ENCODE data around the gene ZBTB5.

Gene ZBTB5

GRCh38 chr9:37422289-37423104 lies 42.8 kb downstream of the ZBTB5 start, which contains the start of gene GRHPR:
TSS of gene GRHPR (plus strand) at chr9:37422696. CDS start at chr9:37422751, 55 bp downstream.
- peak; percentile 71 for DNase-seq

GRCh38 chr9:37421914-37422288 lies 43.3 kb downstream of the ZBTB5 start:
- no peak for DNase-seq

GRCh38 chr9:37420271-37421215 lies 44.7 kb downstream of the ZBTB5 start:
- no peak for DNase-seq

GRCh38 chr9:37419204-37419603 lies 46.0 kb downstream of the ZBTB5 start:
- no peak for DNase-seq

- DNase-seq, result no peak
Measured at GRCh38 chr9:37417857-37418618, 47.2 kb downstream of the ZBTB5 start.

- DNase-seq, result no peak
Measured at GRCh38 chr9:37417252-37417803, 47.9 kb downstream of the ZBTB5 start.

GRCh38 chr9:37415011-37415719 lies 50.1 kb downstream of the ZBTB5 start:
- peak; percentile 73 for DNase-seq

- DNase-seq, result no peak
Measured at GRCh38 chr9:37414503-37414943, 50.7 kb downstream of the ZBTB5 start.

- DNase-seq, result no peak
Measured at GRCh38 chr9:37413311-37413710, 51.9 kb downstream of the ZBTB5 start.

- peak; percentile 19 for DNase-seq
Measured at GRCh38 chr9:37412431-37413151, 52.7 kb downstream of the ZBTB5 start.

GRCh38 chr9:37410969-37411785 lies 54.1 kb downstream of the ZBTB5 start:
- DNase-seq, result peak; percentile 15

- no peak for DNase-seq
Measured at GRCh38 chr9:37410354-37410861, 54.8 kb downstream of the ZBTB5 start.

GRCh38 chr9:37408933-37409710 lies 56.1 kb downstream of the ZBTB5 start:
- no peak for DNase-seq

- no peak for DNase-seq
Measured at GRCh38 chr9:37407468-37407867, 57.8 kb downstream of the ZBTB5 start.

- DNase-seq, result no peak
Measured at GRCh38 chr9:37406603-37407401, 58.4 kb downstream of the ZBTB5 start.

GRCh38 chr9:37405764-37406380 lies 59.4 kb downstream of the ZBTB5 start:
- DNase-seq, result no peak

- DNase-seq, result no peak
Measured at GRCh38 chr9:37405350-37405749, 59.9 kb downstream of the ZBTB5 start.

- no peak for DNase-seq
Measured at GRCh38 chr9:37404590-37404989, 60.7 kb downstream of the ZBTB5 start.

Data from fibroblast of skin of right quadriceps (primary cell).